ENCODE data around the gene SFRP5.

- TF ChIP-seq CENPT (CRISPR knock-in tag; IDR thresholded peaks at IDR 0.05; ENCODE audit: low read depth): no peak
- no peak for TF ChIP-seq LCORL (IDR thresholded peaks at IDR 0.05)
- no peak for TF ChIP-seq LCORL (CRISPR knock-in tag; IDR thresholded peaks at IDR 0.05)
- TF ChIP-seq, protein P1, sequence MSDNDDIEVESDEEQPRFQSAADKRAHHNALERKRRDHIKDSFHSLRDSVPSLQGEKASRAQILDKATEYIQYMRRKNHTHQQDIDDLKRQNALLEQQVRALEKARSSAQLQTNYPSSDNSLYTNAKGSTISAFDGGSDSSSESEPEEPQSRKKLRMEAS (IDR thresholded peaks at IDR 0.05): no peak
- TF ChIP-seq RBAK (CRISPR knock-in tag; IDR thresholded peaks at IDR 0.05): no peak
- TF ChIP-seq POLR2A (IDR thresholded peaks at IDR 0.05; ENCODE audit: insufficient read depth in 1 of 2, low read depth in 2 of 2, low read length in 2 of 2): no peak
- TF ChIP-seq POLR2AphosphoS5 (IDR thresholded peaks at IDR 0.05; ENCODE audit: low read depth, low read length): no peak
- no peak for TF ChIP-seq TCF12 (IDR thresholded peaks at IDR 0.05)
- TF ChIP-seq TCF12 (CRISPR knock-in tag; IDR thresholded peaks at IDR 0.05): no peak
- TF ChIP-seq PPARG (CRISPR knock-in tag; conservative IDR thresholded peaks at IDR 0.05): no peak
- no peak for TF ChIP-seq EZH2 (conservative IDR thresholded peaks at IDR 0.05; ENCODE audit: low read depth, low read length)
- TF ChIP-seq KDM1A (CRISPR knock-in tag; IDR thresholded peaks at IDR 0.05): no peak
- TF ChIP-seq, protein P2, sequence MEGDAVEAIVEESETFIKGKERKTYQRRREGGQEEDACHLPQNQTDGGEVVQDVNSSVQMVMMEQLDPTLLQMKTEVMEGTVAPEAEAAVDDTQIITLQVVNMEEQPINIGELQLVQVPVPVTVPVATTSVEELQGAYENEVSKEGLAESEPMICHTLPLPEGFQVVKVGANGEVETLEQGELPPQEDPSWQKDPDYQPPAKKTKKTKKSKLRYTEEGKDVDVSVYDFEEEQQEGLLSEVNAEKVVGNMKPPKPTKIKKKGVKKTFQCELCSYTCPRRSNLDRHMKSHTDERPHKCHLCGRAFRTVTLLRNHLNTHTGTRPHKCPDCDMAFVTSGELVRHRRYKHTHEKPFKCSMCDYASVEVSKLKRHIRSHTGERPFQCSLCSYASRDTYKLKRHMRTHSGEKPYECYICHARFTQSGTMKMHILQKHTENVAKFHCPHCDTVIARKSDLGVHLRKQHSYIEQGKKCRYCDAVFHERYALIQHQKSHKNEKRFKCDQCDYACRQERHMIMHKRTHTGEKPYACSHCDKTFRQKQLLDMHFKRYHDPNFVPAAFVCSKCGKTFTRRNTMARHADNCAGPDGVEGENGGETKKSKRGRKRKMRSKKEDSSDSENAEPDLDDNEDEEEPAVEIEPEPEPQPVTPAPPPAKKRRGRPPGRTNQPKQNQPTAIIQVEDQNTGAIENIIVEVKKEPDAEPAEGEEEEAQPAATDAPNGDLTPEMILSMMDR (CRISPR knock-in tag; IDR thresholded peaks at IDR 0.05): no peak
Measured at GRCh38 chr10:97733256-97733655, 38.5 kb downstream of the SFRP5 start.
